ENCODE results near the gene ITPR3.

- TF ChIP-seq CTCF (IDR thresholded peaks at IDR 0.05) (no peak), EP300 (IDR thresholded peaks at IDR 0.05) (no peak), POLR2AphosphoS5 (IDR thresholded peaks at IDR 0.05) (peak in 1 of 4 donors; percentile 14)
These were observed 44.0 kb upstream of the ITPR3 start for GRCh38 chr6:33577106-33577535.

Measured in sigmoid colon (tissue), 4 donors.